B cell (primary cell): ENCODE results near the gene DIP2A. TPM values are rescaled to one million over a fixed set of nuclear protein-coding genes. Genes with fewer than 3 reads are reported as not detected.

Experiments used
- ATAC-seq: fragments of 200-7000 bp; cut with Tn5 transposase; one replicate; pipeline ENCODE4 v1.10.0; 2021; ENCODE audit warnings: low read depth, mild to moderate bottlenecking, moderate number of reproducible peaks, moderate library complexity
- CTCF ChIA-PET: fragments of 350-600 bp; sonication (Branson Sonifier 250); formaldehyde crosslinking; loops from one replicate; lab custom pipeline; 2021; ENCODE audit warnings: antibody characterized with exemption, inconsistent platforms; lab: Charles Lee
- POLR2A ChIA-PET: fragments of 350-600 bp; sonication (Branson Sonifier 250); formaldehyde crosslinking; loops from one replicate; lab custom pipeline; 2021; ENCODE audit warnings: antibody characterized with exemption; lab: Charles Lee
- DNase-seq: peaks from one replicate; pipeline ENCODE4 v3.0.0; 2013
- H2AFZ ChIP-seq: 2 replicates; pipeline ENCODE4 v1.6.1; 2012; ENCODE audit warnings: mild to moderate bottlenecking, low read depth, low read length; ENCODE audit not compliant: insufficient read depth, poor library complexity, severe bottlenecking
- H3K27ac ChIP-seq, 2 donors: 1 replicate in 1 of 2; 2 replicates in 1 of 2; pipeline ENCODE4 v1.5.1; 2012 to 2013; ENCODE audit warnings: low read length in 2 of 2, mild to moderate bottlenecking in 2 of 2, moderate library complexity in 1 of 2
- H3K27me3 ChIP-seq, 4 experiments: fragments of 200-600 bp in 1 of 4; sonication (generic) in 1 of 4; replicated peaks in 1 of 4; 1 replicate in 2 of 4; 2 replicates in 2 of 4; pipeline versions ENCODE4 v1.6.1 to v1.7.0; 2013 to 2016; ENCODE audit warnings: low read length in 3 of 4, mild to moderate bottlenecking in 2 of 4, mixed read lengths in 1 of 4, moderate library complexity in 1 of 4; ENCODE audit not compliant: insufficient read depth in 4 of 4, control insufficient read depth in 3 of 4; ENCODE audit errors: control extremely low read depth in 1 of 4
- H3K36me3 ChIP-seq, 2 experiments: replicated peaks in 1 of 2; 1 replicate in 1 of 2; 2 replicates in 1 of 2; pipeline versions ENCODE4 v1.6.1 to v1.7.1; 2013; ENCODE audit warnings: low read length in 1 of 2; ENCODE audit not compliant: insufficient read depth in 2 of 2, control insufficient read depth in 1 of 2; ENCODE audit errors: control extremely low read depth in 1 of 2, extremely low read depth in 1 of 2
- H3K4me1 ChIP-seq, 2 donors: fragments of 200-600 bp in 1 of 2; sonication (generic) in 1 of 2; 1 replicate in 1 of 2; 2 replicates in 1 of 2; pipeline versions ENCODE4 v1.5.1 to v1.6.1; 2013 to 2017; ENCODE audit warnings: low read length in 2 of 2; ENCODE audit not compliant: control insufficient read depth in 2 of 2, insufficient read depth in 2 of 2
- H3K4me2 ChIP-seq: replicated peaks from 2 replicates; pipeline ENCODE3; 2012; ENCODE audit warnings: mild to moderate bottlenecking, low read depth, low read length; ENCODE audit not compliant: poor library complexity, severe bottlenecking
- H3K4me3 ChIP-seq, 5 experiments: fragments of 200-600 bp in 1 of 5; sonication (generic) in 1 of 5; 1 replicate in 3 of 5; 2 replicates in 2 of 5; pipeline versions ENCODE4 v1.5.1 to v1.7.0; 2011 to 2016; ENCODE audit warnings: low read length in 4 of 5, mild to moderate bottlenecking in 4 of 5, low read depth in 2 of 5, control low read depth in 1 of 5, moderate library complexity in 1 of 5; ENCODE audit not compliant: insufficient read depth in 1 of 5; ENCODE audit errors: control extremely low read depth in 1 of 5, extremely low read depth in 1 of 5
- H3K79me2 ChIP-seq: fragments of 200-600 bp; sonication (generic); one replicate; pipeline ENCODE4 v1.6.0; 2016; ENCODE audit warnings: low read length; ENCODE audit not compliant: control insufficient read depth, insufficient read depth
- H3K9ac ChIP-seq: fragments of 200-600 bp; sonication (generic); 2 replicates; pipeline ENCODE4 v1.6.1; 2017; ENCODE audit warnings: mild to moderate bottlenecking, low read length, moderate library complexity
- H3K9me3 ChIP-seq, 3 donors: one replicate each; pipeline versions ENCODE4 v1.6.1 to v1.7.1; 2013; ENCODE audit warnings: low read length in 2 of 3; ENCODE audit not compliant: control insufficient read depth in 2 of 3, insufficient read depth in 1 of 3; ENCODE audit errors: control extremely low read depth in 1 of 3
- H4K20me1 ChIP-seq: 2 replicates; pipeline ENCODE4 v1.6.0; 2012; ENCODE audit warnings: mild to moderate bottlenecking, low read length; ENCODE audit not compliant: insufficient read depth, control insufficient read depth, poor library complexity, severe bottlenecking
- H3K27ac Mint-ChIP-seq: one replicate; pipeline ENCODE4 v1.8.0; 2021; ENCODE audit warnings: mixed read lengths
- H3K27me3 Mint-ChIP-seq: one replicate; pipeline ENCODE4 v1.8.0; 2021; ENCODE audit warnings: mixed read lengths
- H3K4me1 Mint-ChIP-seq: one replicate; pipeline ENCODE4 v1.8.0; 2021; ENCODE audit warnings: mixed read lengths
- H3K4me3 Mint-ChIP-seq: one replicate; pipeline ENCODE4 v1.8.0; 2021; ENCODE audit warnings: mixed read lengths
- H3K9me3 Mint-ChIP-seq: one replicate; pipeline ENCODE4 v1.8.0; 2022; ENCODE audit warnings: mixed read lengths; ENCODE audit not compliant: insufficient read depth
- EZH2 ChIP-seq: IDR thresholded peaks from 2 replicates; pipeline ENCODE4 v1.6.1; 2012; ENCODE audit warnings: borderline replicate concordance, low read depth, mild to moderate bottlenecking, moderate library complexity, low read length; ENCODE audit not compliant: insufficient read depth, poor library complexity, severe bottlenecking
- WGBS: methylation state at CpG from one replicate; pipeline ENCODE4 v1.1.5; 2013; ENCODE audit warnings: missing lambda C conversion rate; ENCODE audit not compliant: insufficient coverage; 5-methylcytosine and 5-hydroxymethylcytosine counted together
- intact Hi-C: fragments of 100-400 bp; cut with micrococcal nuclease; formaldehyde crosslinking; loops from one replicate; pipeline ENCODE4 v1.10.0; 2022
- polyA plus RNA-seq: library from polyadenylated mRNA; depleted of rRNA; stranded (reverse); fragments of >200 nt; gene quantifications from 2 replicates; pipeline ENCODE4 v1.2.3, GENCODE V29; 2012
- total RNA-seq, 2 donors: library from RNA; stranded (reverse); fragments of 120-200 nt in 1 of 2; gene quantifications; 1 replicate in 1 of 2; 2 replicates in 1 of 2; pipeline versions ENCODE4 v1.2.3 to v1.2.4, GENCODE V29; 2013 to 2022
- TF ChIP-seq, protein P1 (sequence below): fragments of 200-600 bp; IDR thresholded peaks from one replicate; pipeline ENCODE4 v1.8.0; 2022; ENCODE audit warnings: antibody characterized with exemption, mild to moderate bottlenecking

Gene DIP2A
- total and polyA plus RNA-seq, 2 donors (not counting 1 experiment from before 2014, with no cell fraction given): 40.4 to 59.0 TPM

- Histone ChIP-seq H2AFZ (no peak overlapping the region), H3K4me1 (no peaks in the 10 kb centered on the region), H4K20me1 (no peaks in the 10 kb centered on the region), H3K36me3 (peaks cover 0 to 18% of the 10 kb centered on the region in 2 experiments), H3K4me3 (no peak overlapping the region), H3K9me3 (no peaks in the 10 kb centered on the region), H3K79me2 (peaks cover 29% of the 10 kb centered on the region), H3K4me2 (no peak overlapping the region), H3K27ac (no peak overlapping the region), H3K9ac (no peak overlapping the region), H3K27me3 (no peaks in the 10 kb centered on the region)
- DNase-seq (no peak), ATAC-seq (no peak)
- H3K27me3 Mint-ChIP-seq: no peaks in the 10 kb centered on the region
- intact Hi-C loops: no loop called here
- no peaks in the 10 kb centered on the region for H3K4me1 Mint-ChIP-seq
- no peaks in the 10 kb centered on the region for H3K9me3 Mint-ChIP-seq
- 80% methylated on average over 2 of the region's 6 CpGs for WGBS
- no peak overlapping the region for H3K27ac Mint-ChIP-seq
- POLR2A ChIA-PET: no interaction called here
- CTCF ChIA-PET: no interaction called here
- H3K4me3 Mint-ChIP-seq: no peak overlapping the region
- no peak for TF ChIP-seq EZH2
- TF ChIP-seq, protein P1, sequence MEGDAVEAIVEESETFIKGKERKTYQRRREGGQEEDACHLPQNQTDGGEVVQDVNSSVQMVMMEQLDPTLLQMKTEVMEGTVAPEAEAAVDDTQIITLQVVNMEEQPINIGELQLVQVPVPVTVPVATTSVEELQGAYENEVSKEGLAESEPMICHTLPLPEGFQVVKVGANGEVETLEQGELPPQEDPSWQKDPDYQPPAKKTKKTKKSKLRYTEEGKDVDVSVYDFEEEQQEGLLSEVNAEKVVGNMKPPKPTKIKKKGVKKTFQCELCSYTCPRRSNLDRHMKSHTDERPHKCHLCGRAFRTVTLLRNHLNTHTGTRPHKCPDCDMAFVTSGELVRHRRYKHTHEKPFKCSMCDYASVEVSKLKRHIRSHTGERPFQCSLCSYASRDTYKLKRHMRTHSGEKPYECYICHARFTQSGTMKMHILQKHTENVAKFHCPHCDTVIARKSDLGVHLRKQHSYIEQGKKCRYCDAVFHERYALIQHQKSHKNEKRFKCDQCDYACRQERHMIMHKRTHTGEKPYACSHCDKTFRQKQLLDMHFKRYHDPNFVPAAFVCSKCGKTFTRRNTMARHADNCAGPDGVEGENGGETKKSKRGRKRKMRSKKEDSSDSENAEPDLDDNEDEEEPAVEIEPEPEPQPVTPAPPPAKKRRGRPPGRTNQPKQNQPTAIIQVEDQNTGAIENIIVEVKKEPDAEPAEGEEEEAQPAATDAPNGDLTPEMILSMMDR: no peak
Observed at GRCh38 chr21:46483300-46484295, 24.9 kb downstream of the DIP2A start.
